ENCODE data around the gene RNF182. TPM values are rescaled to one million over a fixed set of nuclear protein-coding genes. Genes with fewer than 3 reads are reported as not detected.

Gene RNF182
- total and polyA plus RNA-seq, 10 donors, result 0.02 to 3.6 (median 0.33) TPM; not detected in 3

Other genes starting within 250 kb of the RNF182 start
- 10 to 100 TPM; 32.1 to 41.8 (median 37.4) TPM for gene RANBP9, start 213.1 kb upstream of the RNF182 start, total RNA-seq
- 10 to 100 TPM; 13.4 to 16.4 (median 14.5) TPM for gene RANBP9, start 213.1 kb upstream of the RNF182 start, polyA plus RNA-seq
- 10 to 100 TPM in 6 of 7 donors, 1 to 10 TPM in 1; 9.2 to 22.4 (median 14.7) TPM for gene MCUR1, start 110.4 kb upstream of the RNF182 start, total RNA-seq
- gene MCUR1, start 110.4 kb upstream of the RNF182 start, polyA plus RNA-seq, result 10 to 100 TPM; 10.2 to 11.7 (median 11.0) TPM
- 10 to 100 TPM; 11.7 to 51.5 (median 15.0) TPM for gene CD83, start 192.8 kb downstream of the RNF182 start, total RNA-seq
- 10 to 100 TPM; 25.6 to 36.8 (median 32.6) TPM for gene CD83, start 192.8 kb downstream of the RNF182 start, polyA plus RNA-seq